Measurements from ENCODE around the gene RSPRY1.
"Not testable (repeated sequence)": the region's sequence is repeated elsewhere in the genome, so short reads cannot be mapped to it uniquely, and the experiment has no call there.

RSPRY1 gene

DNA sequence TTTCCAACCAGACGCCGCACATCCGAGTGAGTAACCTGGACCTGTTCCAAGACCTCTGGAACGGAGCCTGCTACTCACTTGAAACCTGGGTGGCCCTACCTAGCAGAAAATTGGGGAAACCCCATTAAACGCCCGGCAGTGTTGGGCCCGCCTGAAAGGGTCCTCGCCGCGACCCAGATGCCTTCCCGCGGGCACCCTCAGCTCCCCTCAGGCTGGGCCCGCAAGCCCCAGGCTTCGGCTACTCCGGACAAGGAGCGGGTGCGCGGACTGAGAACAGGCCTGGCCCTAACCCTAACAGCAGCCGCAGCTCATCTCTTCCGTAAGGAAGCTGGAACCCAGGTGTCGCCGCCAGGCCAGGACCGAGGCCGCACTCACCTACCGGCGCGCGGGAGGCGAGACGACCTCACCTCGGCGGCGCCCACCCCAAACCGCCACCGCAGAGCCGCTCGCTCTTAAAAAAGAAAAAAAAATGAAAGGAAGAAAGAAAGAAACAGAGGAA lies 634 bp upstream of the RSPRY1 start:
- H3K4me3 ChIP-seq (replicated peaks; ENCODE audit: low read depth, low read length): peak overlapping the region; percentile 96
- H3K27me3 ChIP-seq (replicated peaks; ENCODE audit: control insufficient read depth, insufficient read depth, low read length): no peaks in the 10 kb centered on the region
- H3K36me3 ChIP-seq (ENCODE audit: control insufficient read depth, insufficient read depth, low read length): no peaks in the 10 kb centered on the region; the same call in 1 of the 2 replicates
- DNase-seq (ENCODE audit: extremely low read depth, insufficient read length): no peak
- TF ChIP-seq CTCF (IDR thresholded peaks at IDR 0.05; ENCODE audit: insufficient read depth, low read length, poor library complexity, severe bottlenecking): no peak

GRCh38 chr16:57186872-57187854 lies 1.0 kb downstream of the RSPRY1 start:
- DNase-seq (ENCODE audit: extremely low read depth, insufficient read length): peak; percentile 31
- no peak for TF ChIP-seq CTCF (IDR thresholded peaks at IDR 0.05; ENCODE audit: insufficient read depth, low read length, poor library complexity, severe bottlenecking)
- Histone ChIP-seq H3K4me3 (replicated peaks; ENCODE audit: low read depth, low read length) (peak overlapping the region; percentile 90), H3K27me3 (replicated peaks; ENCODE audit: control insufficient read depth, insufficient read depth, low read length) (no peaks in the 10 kb centered on the region), H3K36me3 (ENCODE audit: control insufficient read depth, insufficient read depth, low read length) (no peaks in the 10 kb centered on the region; the same call in 1 of the 2 replicates)

DNA sequence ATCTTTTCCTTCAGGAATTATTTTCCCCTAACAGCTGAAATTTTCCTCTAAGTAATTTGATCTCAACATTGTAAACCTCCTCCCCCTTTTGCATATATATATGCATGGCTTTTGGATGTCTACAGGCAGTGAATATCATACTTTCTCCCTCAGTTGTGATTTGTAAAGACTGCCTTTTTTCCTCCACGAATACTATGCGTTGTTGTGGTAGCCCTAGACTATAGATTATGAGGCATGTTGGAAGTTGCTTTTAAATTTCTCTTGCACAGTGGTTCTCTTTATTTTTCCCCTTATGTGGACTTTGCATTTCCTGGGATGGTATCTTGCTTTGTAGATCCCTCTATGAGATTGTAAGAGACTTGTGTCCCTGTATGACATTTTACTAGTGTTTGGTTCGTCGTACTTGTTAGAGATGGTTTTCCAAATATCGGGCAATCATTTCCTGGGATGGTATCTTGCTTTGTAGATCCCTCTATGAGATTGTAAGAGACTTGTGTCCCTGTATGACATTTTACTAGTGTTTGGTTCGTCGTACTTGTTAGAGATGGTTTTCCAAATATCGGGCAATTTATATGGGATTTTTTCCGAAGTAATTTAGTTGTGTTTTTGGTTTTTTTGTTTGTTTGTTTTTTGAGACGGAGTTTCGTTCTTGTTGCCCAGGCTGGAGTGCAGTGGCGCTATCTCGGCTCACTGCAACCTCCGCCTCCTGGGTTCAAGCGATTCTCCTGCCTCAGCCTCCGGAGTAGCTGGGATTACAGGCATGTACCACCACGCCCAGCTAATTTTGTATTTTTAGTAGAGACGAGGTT lies 2.0 kb downstream of the RSPRY1 start:
- peak overlapping the region; percentile 90 for H3K4me3 ChIP-seq (replicated peaks; ENCODE audit: low read depth, low read length)
- not testable (repeated sequence) for DNase-seq (ENCODE audit: extremely low read depth, insufficient read length); H3K36me3 ChIP-seq (ENCODE audit: control insufficient read depth, insufficient read depth, low read length); H3K27me3 ChIP-seq (replicated peaks; ENCODE audit: control insufficient read depth, insufficient read depth, low read length)

DNA sequence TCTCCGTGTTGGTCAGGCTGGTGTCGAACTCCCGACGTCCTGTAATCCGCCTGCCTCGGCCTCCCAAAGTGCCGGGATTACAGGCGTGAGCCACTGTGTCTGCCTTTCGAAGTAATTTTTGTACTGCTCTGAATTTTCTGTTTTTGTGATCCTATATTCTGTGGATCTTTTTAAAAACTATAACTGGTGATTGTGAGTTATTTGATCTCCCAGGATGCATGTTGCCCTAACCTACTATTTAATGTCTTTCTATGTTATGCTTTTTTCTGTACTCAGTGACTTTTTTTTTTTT lies 2.5 kb downstream of the RSPRY1 start:
- no peak for TF ChIP-seq CTCF (IDR thresholded peaks at IDR 0.05; ENCODE audit: insufficient read depth, low read length, poor library complexity, severe bottlenecking)
- no peak for DNase-seq (ENCODE audit: extremely low read depth, insufficient read length)
- no peaks in the 10 kb centered on the region; the same call in 1 of the 2 replicates for H3K36me3 ChIP-seq (ENCODE audit: control insufficient read depth, insufficient read depth, low read length)
- H3K4me3 ChIP-seq (replicated peaks; ENCODE audit: low read depth, low read length): no peak overlapping the region
- H3K27me3 ChIP-seq (replicated peaks; ENCODE audit: control insufficient read depth, insufficient read depth, low read length): no peaks in the 10 kb centered on the region

DNA sequence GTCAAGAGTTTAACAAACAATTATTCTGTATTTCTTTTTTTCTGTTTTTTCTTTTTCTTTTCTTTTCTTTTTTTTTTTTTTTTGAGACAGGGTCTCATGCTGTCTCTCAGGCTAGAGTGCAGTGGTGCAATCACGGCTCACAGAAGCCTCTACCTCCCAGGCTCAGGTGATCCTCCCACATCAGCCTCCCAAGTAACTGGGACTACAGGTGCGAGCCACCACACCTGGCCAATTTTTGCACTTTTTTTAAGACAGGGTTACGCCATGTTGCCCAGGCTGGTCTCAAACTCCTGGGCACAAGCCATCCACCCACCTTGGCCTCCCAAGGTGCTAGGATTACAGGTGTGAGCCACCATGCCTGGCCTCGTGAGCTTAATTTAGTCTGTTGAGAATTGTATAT lies 3.4 kb downstream of the RSPRY1 start:
- not testable (repeated sequence) for DNase-seq (ENCODE audit: extremely low read depth, insufficient read length); H3K36me3 ChIP-seq (ENCODE audit: control insufficient read depth, insufficient read depth, low read length); H3K27me3 ChIP-seq (replicated peaks; ENCODE audit: control insufficient read depth, insufficient read depth, low read length); H3K4me3 ChIP-seq (replicated peaks; ENCODE audit: low read depth, low read length)

GRCh38 chr16:57190136-57190535 lies 4.0 kb downstream of the RSPRY1 start:
- no peak for DNase-seq (ENCODE audit: extremely low read depth, insufficient read length)
- no peak for TF ChIP-seq CTCF (IDR thresholded peaks at IDR 0.05; ENCODE audit: insufficient read depth, low read length, poor library complexity, severe bottlenecking)
- H3K4me3 ChIP-seq (replicated peaks; ENCODE audit: low read depth, low read length): no peak overlapping the region
- H3K36me3 ChIP-seq (ENCODE audit: control insufficient read depth, insufficient read depth, low read length): no peaks in the 10 kb centered on the region; the same call in 1 of the 2 replicates
- H3K27me3 ChIP-seq (replicated peaks; ENCODE audit: control insufficient read depth, insufficient read depth, low read length): no peaks in the 10 kb centered on the region

Measured in GM06990 (cell line).